ENCODE results near the gene ZDHHC12. TPM values are rescaled to one million over a fixed set of nuclear protein-coding genes. Genes with fewer than 3 reads are reported as not detected.

ZDHHC12 gene
- total RNA-seq, 1 donor from 2014 or later = 18.2 TPM

DNA sequence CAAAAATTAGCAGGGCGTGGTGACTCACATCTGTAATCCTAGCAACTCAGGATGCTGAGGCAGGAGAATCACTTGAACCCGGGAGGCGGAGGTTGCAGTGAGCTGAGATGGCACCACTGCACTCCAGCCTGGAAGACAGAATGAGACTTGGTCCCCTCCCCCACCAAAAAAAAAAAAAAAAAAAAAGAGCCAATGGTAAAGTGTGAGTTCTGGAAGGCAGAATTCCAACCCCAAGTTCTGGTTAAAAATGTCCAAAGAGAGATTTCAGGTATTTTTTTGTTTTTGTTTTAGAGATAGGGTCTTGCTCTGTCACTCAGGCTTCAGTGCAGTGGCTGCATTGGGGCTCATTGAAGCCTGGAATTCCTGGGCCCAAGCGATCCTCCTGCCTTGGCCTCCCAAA lies 36.5 kb downstream of the ZDHHC12 start:
- Mint-ChIP-seq H3K27me3 (ENCODE audit: unreplicated experiment) (peaks cover 15% of the 10 kb centered on the region), H3K4me3 (ENCODE audit: unreplicated experiment) (no peak overlapping the region), H3K27ac (ENCODE audit: unreplicated experiment) (no peak overlapping the region), H3K4me1 (ENCODE audit: low read depth, unreplicated experiment) (peaks cover 21% of the 10 kb centered on the region), H3K36me3 (ENCODE audit: unreplicated experiment) (peaks cover 9% of the 10 kb centered on the region), H3K9me3 (ENCODE audit: unreplicated experiment) (peaks cover 17% of the 10 kb centered on the region)
- no peak for TF ChIP-seq CTCF (IDR thresholded peaks at IDR 0.05; ENCODE audit: partially characterized antibody, unreplicated experiment)
- DNase-seq = no peak

GRCh38 chr9:128685636-128686489 lies 38.1 kb downstream of the ZDHHC12 start:
- Mint-ChIP-seq H3K4me1 (ENCODE audit: low read depth, unreplicated experiment) (peaks cover 11% of the 10 kb centered on the region), H3K9me3 (ENCODE audit: unreplicated experiment) (peaks cover 14% of the 10 kb centered on the region), H3K27me3 (ENCODE audit: unreplicated experiment) (peaks cover 15% of the 10 kb centered on the region), H3K27ac (ENCODE audit: unreplicated experiment) (peak overlapping the region; percentile 33), H3K4me3 (ENCODE audit: unreplicated experiment) (peak overlapping the region; percentile 5), H3K36me3 (ENCODE audit: unreplicated experiment) (peaks cover 4% of the 10 kb centered on the region)
- DNase-seq = no peak
- TF ChIP-seq CTCF (IDR thresholded peaks at IDR 0.05; ENCODE audit: partially characterized antibody, unreplicated experiment) = no peak

DNA sequence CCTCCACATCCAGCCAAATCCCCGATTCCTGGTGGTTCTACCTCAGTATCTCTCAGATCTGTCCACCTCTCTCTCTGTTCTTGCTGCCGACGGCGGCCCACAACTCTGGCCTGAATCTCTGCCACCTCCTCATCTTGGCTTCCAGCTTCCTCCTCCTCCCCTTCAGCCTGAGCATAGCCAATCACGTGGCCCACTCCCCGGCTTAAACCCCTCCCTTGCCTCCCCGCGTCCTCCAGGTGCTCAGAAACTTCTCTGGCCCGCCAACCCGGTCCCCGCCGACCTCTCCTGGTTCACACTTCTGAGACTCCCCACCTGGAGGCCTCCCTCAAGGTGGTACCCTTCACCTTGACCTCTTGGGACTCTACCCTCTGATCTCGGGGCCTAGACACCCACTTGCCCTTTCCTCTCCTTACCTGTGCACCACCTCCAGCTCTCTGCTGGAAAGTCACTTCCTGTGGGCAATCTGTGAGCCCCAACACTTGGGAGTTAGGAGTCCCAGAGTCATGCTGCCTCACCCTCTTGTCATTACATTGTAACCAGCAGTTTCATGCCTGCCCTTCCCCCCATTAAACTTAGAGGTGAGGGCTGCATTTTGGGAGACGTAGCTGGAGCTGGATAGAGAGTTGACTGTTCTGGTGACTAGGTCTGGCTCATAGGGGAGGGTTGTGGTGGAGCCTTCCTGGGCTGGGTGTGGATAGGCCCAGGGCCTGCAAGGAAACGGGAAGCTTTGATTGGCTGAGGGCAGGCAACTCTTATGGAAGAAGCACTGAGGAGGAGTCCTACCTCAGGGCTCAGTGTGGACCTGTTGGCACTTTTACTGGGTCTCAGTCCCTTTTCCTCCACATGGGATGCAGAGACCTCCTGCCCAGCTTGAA lies 39.4 kb downstream of the ZDHHC12 start:
- Mint-ChIP-seq H3K9me3 (ENCODE audit: unreplicated experiment) (peaks cover 9% of the 10 kb centered on the region), H3K4me1 (ENCODE audit: low read depth, unreplicated experiment) (peaks cover 11% of the 10 kb centered on the region), H3K4me3 (ENCODE audit: unreplicated experiment) (peak overlapping the region; percentile 91), H3K36me3 (ENCODE audit: unreplicated experiment) (no peaks in the 10 kb centered on the region), H3K27ac (ENCODE audit: unreplicated experiment) (no peak overlapping the region), H3K27me3 (ENCODE audit: unreplicated experiment) (peaks cover 9% of the 10 kb centered on the region)
- peak; percentile 30 for DNase-seq
- TF ChIP-seq CTCF (IDR thresholded peaks at IDR 0.05; ENCODE audit: partially characterized antibody, unreplicated experiment) = no peak

DNA sequence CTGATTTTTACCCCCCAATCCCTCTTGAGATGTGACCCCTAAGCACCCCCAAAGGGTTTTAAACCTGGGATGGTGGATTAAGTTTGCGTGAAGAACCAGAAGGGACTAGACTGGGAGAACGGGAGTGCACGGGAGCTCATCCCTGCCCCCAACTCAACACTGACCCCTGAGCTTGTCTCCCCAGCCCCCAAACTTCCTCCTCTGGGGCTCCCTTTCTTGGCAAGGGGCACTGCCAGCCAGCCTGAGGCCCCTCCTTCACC lies 39.9 kb downstream of the ZDHHC12 start:
- H3K9me3 Mint-ChIP-seq (ENCODE audit: unreplicated experiment) = peaks cover 9% of the 10 kb centered on the region
- peaks cover 9% of the 10 kb centered on the region for H3K27me3 Mint-ChIP-seq (ENCODE audit: unreplicated experiment)
- peak overlapping the region; percentile 91 for H3K4me3 Mint-ChIP-seq (ENCODE audit: unreplicated experiment)
- no peak for TF ChIP-seq CTCF (IDR thresholded peaks at IDR 0.05; ENCODE audit: partially characterized antibody, unreplicated experiment)
- H3K27ac Mint-ChIP-seq (ENCODE audit: unreplicated experiment) = peak overlapping the region; percentile 33
- no peak for DNase-seq
- no peaks in the 10 kb centered on the region for H3K36me3 Mint-ChIP-seq (ENCODE audit: unreplicated experiment)
- H3K4me1 Mint-ChIP-seq (ENCODE audit: low read depth, unreplicated experiment) = peaks cover 11% of the 10 kb centered on the region

All from glutamatergic neuron (in vitro differentiated cells).